ENCODE data around the gene NUP88.

Gene NUP88

DNA sequence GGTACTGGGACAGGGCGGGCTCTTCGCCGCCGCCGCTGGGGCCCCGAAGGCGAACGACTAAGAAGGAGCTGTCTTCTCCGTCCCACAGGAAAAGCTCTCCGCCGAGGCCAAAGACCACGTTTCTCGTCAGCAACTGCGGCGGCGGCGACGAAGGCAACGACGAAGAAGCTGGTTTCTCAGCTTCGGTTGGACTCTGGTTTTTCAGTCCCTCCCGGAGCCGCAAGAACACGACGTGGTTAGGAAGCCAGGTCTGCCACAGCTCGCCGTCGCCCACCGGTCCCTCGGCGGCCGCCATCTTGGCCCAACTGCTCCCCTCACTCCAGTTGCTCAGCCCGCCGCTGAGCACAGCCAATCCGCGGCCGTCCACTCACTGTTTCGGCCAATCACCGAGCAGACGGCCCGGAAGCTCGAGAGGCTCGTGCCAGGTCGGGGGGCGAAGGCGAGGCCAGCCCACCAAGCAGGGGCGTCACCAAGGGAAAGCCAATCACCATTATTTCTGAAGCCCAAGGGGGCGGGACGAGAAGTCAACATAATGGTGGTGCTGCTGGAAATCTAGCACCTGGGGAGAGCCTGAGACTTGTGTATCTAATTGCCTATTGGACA lies at the start of gene NUP88:
Gene NUP88 (minus strand): TSS at position 307 of the 603 bp plus-strand sequence. CDS start 12 bp downstream, at position 295.
- in situ Hi-C loops (cut with MboI; ENCODE audit: low sequenced_read_pairs, unreplicated experiment): no loop called here
- DNase-seq (ENCODE audit: low spot score): peak; percentile 97
- no peak for TF ChIP-seq CTCF (IDR thresholded peaks at IDR 0.05; ENCODE audit: borderline replicate concordance, control extremely low read depth, extremely low read depth, insufficient read depth, missing control alignments)

DNA sequence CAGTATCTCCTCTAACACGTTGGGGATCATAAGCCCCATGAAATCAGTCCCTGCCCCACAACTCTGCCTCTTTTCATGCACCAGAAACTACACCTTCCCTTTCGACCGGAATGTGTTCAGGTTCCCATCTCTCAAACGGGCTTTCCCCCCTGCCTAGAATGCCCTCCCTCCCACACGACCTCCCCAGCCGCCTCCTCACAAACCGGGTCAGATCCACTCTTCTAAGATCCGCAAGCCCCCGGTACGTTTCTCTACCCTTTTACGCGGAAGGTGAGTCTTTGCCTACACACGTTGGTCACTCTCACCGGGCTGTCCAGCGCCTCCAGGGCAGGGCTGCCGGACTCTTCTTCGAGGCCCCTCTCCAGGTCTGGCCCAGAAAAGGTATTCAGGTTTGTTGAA lies 48.6 kb upstream of the NUP88 start:
- peak; percentile 34 for DNase-seq (ENCODE audit: low spot score)
- in situ Hi-C loops (cut with MboI; ENCODE audit: low sequenced_read_pairs, unreplicated experiment): no loop called here
- no peak for TF ChIP-seq CTCF (IDR thresholded peaks at IDR 0.05; ENCODE audit: borderline replicate concordance, control extremely low read depth, extremely low read depth, insufficient read depth, missing control alignments)

- no peak for DNase-seq (ENCODE audit: low spot score)
- TF ChIP-seq CTCF (IDR thresholded peaks at IDR 0.05; ENCODE audit: borderline replicate concordance, control extremely low read depth, extremely low read depth, insufficient read depth, missing control alignments): no peak
- in situ Hi-C loops (cut with MboI; ENCODE audit: low sequenced_read_pairs, unreplicated experiment): no loop called here
Observed at GRCh38 chr17:5467416-5467815, 48.0 kb upstream of the NUP88 start.

- in situ Hi-C loops (cut with MboI; ENCODE audit: low sequenced_read_pairs, unreplicated experiment): no loop called here
- TF ChIP-seq CTCF (IDR thresholded peaks at IDR 0.05; ENCODE audit: borderline replicate concordance, control extremely low read depth, extremely low read depth, insufficient read depth, missing control alignments): no peak
- DNase-seq (ENCODE audit: low spot score): no peak
Observed at GRCh38 chr17:5466295-5466694, 46.8 kb upstream of the NUP88 start.

DNA sequence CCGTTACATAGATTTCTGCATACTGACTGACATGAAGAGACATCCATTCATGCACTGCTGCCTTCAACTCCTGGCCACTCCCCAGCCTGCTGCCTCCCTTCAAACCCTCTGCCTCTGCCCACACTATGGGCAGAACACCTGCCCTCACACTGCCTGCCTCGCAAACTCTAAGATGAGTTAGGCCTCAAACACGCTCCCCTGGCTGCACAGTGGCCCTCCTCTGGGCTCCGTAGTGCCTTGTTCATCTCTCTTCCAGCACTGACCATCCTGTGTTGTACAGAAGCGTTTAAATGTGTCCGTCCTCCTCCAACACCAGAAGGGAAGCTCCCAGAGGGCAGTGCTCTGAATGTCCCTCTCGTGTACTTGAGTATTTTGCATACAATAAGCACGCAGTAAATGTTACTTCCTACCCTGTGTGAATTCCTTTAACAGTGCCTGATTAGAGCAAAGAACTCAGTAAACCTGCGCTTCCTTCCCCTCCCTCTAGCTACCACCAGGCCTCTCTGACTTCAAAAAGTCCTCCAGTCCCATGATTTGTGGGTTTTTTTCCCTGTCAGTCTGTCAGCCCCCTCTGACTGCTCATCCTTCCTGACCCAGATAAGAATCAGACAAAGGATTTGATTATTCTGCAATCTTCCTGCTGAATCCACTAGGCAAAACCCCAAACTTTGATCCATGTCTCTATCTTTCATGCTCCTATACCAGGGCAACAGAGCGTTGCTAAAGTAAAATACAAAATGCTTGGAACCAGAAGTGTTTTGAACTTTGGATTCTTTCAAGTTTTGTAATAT lies 45.5 kb upstream of the NUP88 start:
- no peak for DNase-seq (ENCODE audit: low spot score)
- in situ Hi-C loops (cut with MboI; ENCODE audit: low sequenced_read_pairs, unreplicated experiment): no loop called here
- TF ChIP-seq CTCF (IDR thresholded peaks at IDR 0.05; ENCODE audit: borderline replicate concordance, control extremely low read depth, extremely low read depth, insufficient read depth, missing control alignments): no peak

- no peak for TF ChIP-seq CTCF (IDR thresholded peaks at IDR 0.05; ENCODE audit: borderline replicate concordance, control extremely low read depth, extremely low read depth, insufficient read depth, missing control alignments)
- DNase-seq (ENCODE audit: low spot score): no peak
- in situ Hi-C loops (cut with MboI; ENCODE audit: low sequenced_read_pairs, unreplicated experiment): loop anchor here (25.0 kb wide), 1 partner anchor 184 kb away; no protein-coding TSS in a partner anchor
Observed at GRCh38 chr17:5446786-5447185, 27.3 kb upstream of the NUP88 start.

Measured in GM13976 (cell line).